CD4-positive, CD25-positive, alpha-beta regulatory T cell (primary cell): Measurements from ENCODE around the gene CCSER2. TPM values are rescaled to one million over a fixed set of nuclear protein-coding genes. Genes with fewer than 3 reads are reported as not detected.
"Not testable (repeated sequence)": the region's sequence is repeated elsewhere in the genome, so short reads cannot be mapped to it uniquely, and the experiment has no call there.

ENCODE experiments used
- ATAC-seq, 2 donors: fragments of 150-1000 bp; cut with Tn5 transposase; one replicate each; pipeline ENCODE4 v1.10.0; 2021; ENCODE audit warnings: low read depth in 2 of 2, moderate number of reproducible peaks in 2 of 2, moderate library complexity in 1 of 2
- DNase-seq, 3 donors: peaks; one replicate each; pipeline versions ENCODE4 v3.0.0 to v3.0.0-alpha.2; 2012 to 2022; ENCODE audit warnings: mixed read lengths in 1 of 3
- H3K27ac ChIP-seq: one replicate; pipeline ENCODE4 v1.7.0; 2013; ENCODE audit warnings: mild to moderate bottlenecking, low read length; ENCODE audit not compliant: insufficient read depth, poor library complexity, severe bottlenecking
- H3K27me3 ChIP-seq: one replicate; pipeline ENCODE4 v1.7.0; 2013; ENCODE audit warnings: low read length; ENCODE audit not compliant: control insufficient read depth, insufficient read depth
- H3K36me3 ChIP-seq: one replicate; pipeline ENCODE4 v1.7.0; 2013; ENCODE audit warnings: mild to moderate bottlenecking, low read length, moderate library complexity; ENCODE audit not compliant: control insufficient read depth, insufficient read depth
- H3K4me1 ChIP-seq: 2 replicates; pipeline ENCODE4 v1.7.0; 2013; ENCODE audit warnings: mild to moderate bottlenecking, low read length; ENCODE audit not compliant: insufficient read depth, control insufficient read depth, poor library complexity, severe bottlenecking
- H3K4me3 ChIP-seq: one replicate; pipeline ENCODE4 v1.7.0; 2013; ENCODE audit warnings: low read depth, mild to moderate bottlenecking, low read length, moderate library complexity
- H3K9me3 ChIP-seq, 2 experiments: 1 replicate in 1 of 2; 2 replicates in 1 of 2; pipeline ENCODE4 v1.7.0; 2013; ENCODE audit warnings: low read length in 2 of 2, mild to moderate bottlenecking in 1 of 2, moderate library complexity in 1 of 2; ENCODE audit not compliant: control insufficient read depth in 2 of 2
- H3K27ac Mint-ChIP-seq, 3 donors: one replicate each; pipeline ENCODE4 v1.8.0; 2020 to 2022; ENCODE audit warnings: mild to moderate bottlenecking in 3 of 3, mixed read lengths in 3 of 3, moderate library complexity in 2 of 3
- H3K27me3 Mint-ChIP-seq: one replicate; pipeline ENCODE4 v1.8.0; 2022; ENCODE audit warnings: mild to moderate bottlenecking, mixed read lengths
- H3K36me3 Mint-ChIP-seq: one replicate; pipeline ENCODE4 v1.8.0; 2020; ENCODE audit warnings: mixed read lengths
- H3K4me1 Mint-ChIP-seq, 4 donors: one replicate each; pipeline ENCODE4 v1.8.0; 2020 to 2022; ENCODE audit warnings: mixed read lengths in 4 of 4, mild to moderate bottlenecking in 1 of 4
- H3K4me3 Mint-ChIP-seq, 4 donors: one replicate each; pipeline ENCODE4 v1.8.0; 2020 to 2022; ENCODE audit warnings: mild to moderate bottlenecking in 4 of 4, mixed read lengths in 4 of 4, moderate library complexity in 3 of 4
- H3K9me3 Mint-ChIP-seq, 7 donors: one replicate each; pipeline ENCODE4 v1.8.0; 2020 to 2022; ENCODE audit warnings: mixed read lengths in 7 of 7, mild to moderate bottlenecking in 3 of 7, moderate library complexity in 2 of 7
- polyA plus RNA-seq, 4 donors: library from polyadenylated mRNA; unstranded; fragments of 300-500 nt; fragmentation: Illumina TruSeq; gene quantifications; one replicate each; pipeline ENCODE4 v1.2.3, GENCODE V29; 2021
- total RNA-seq: library from RNA; stranded (reverse); gene quantifications from one replicate; pipeline ENCODE4 v1.2.3, GENCODE V29; 2022

The CCSER2 gene
- total and polyA plus RNA-seq, 5 donors from 2014 or later: 45.7 to 110 (median 73.8) TPM

GRCh38 chr10:84340632-84341537, 12.5 kb downstream of the CCSER2 start:
- Histone ChIP-seq H3K27ac (no peak overlapping the region), H3K36me3 (no peaks in the 10 kb centered on the region), H3K4me1 (peaks cover 15% of the 10 kb centered on the region), H3K27me3 (no peaks in the 10 kb centered on the region), H3K9me3 (no peaks in the 10 kb centered on the region), H3K4me3 (peak overlapping the region; percentile 41)
- Mint-ChIP-seq H3K9me3 (no peaks in the 10 kb centered on the region), H3K4me3 (no peak overlapping the region), H3K27ac (peak overlapping the region; percentile 4 to 35 (median 4)), H3K4me1 (peaks cover 42 to 56% (median 51%) of the 10 kb centered on the region in 4 donors), H3K27me3 (no peaks in the 10 kb centered on the region), H3K36me3 (peaks cover 17% of the 10 kb centered on the region)
- ATAC-seq (no peak), DNase-seq (peak in 1 of 3 donors; percentile 28)

- peak in 1 of 3 donors; percentile 23 for DNase-seq
- Histone ChIP-seq H3K27me3 (no peaks in the 10 kb centered on the region), H3K36me3 (no peaks in the 10 kb centered on the region), H3K27ac (no peak overlapping the region), H3K4me3 (no peak overlapping the region), H3K9me3 (no peaks in the 10 kb centered on the region), H3K4me1 (peaks cover 15% of the 10 kb centered on the region)
- Mint-ChIP-seq H3K27me3 (no peaks in the 10 kb centered on the region), H3K9me3 (no peaks in the 10 kb centered on the region), H3K4me3 (no peak overlapping the region), H3K36me3 (peaks cover 17% of the 10 kb centered on the region), H3K27ac (no peak overlapping the region), H3K4me1 (peaks cover 42 to 56% (median 51%) of the 10 kb centered on the region in 4 donors)
- no peak for ATAC-seq
These were observed 13.1 kb downstream of the CCSER2 start for GRCh38 chr10:84341538-84341856.

- H3K4me1 ChIP-seq: peaks cover 15% of the 10 kb centered on the region
- H3K4me1 Mint-ChIP-seq: peaks cover 42 to 56% (median 51%) of the 10 kb centered on the region in 4 donors
- ATAC-seq (no peak), DNase-seq (no peak)
- no peaks in the 10 kb centered on the region for H3K9me3 Mint-ChIP-seq
- no peak overlapping the region for H3K4me3 Mint-ChIP-seq
- no peak overlapping the region for H3K27ac Mint-ChIP-seq
- H3K36me3 Mint-ChIP-seq: peaks cover 20% of the 10 kb centered on the region
- no peak overlapping the region for H3K27ac ChIP-seq
- no peaks in the 10 kb centered on the region for H3K36me3 ChIP-seq
- no peaks in the 10 kb centered on the region for H3K9me3 ChIP-seq
- H3K27me3 Mint-ChIP-seq: no peaks in the 10 kb centered on the region
- no peaks in the 10 kb centered on the region for H3K27me3 ChIP-seq
- peak overlapping the region; percentile 14 for H3K4me3 ChIP-seq
These were observed 13.6 kb downstream of the CCSER2 start for GRCh38 chr10:84341983-84342382.

- Mint-ChIP-seq H3K4me3 (peak overlapping the region in 2 of 4 donors; percentile 8 to 45), H3K27me3 (no peaks in the 10 kb centered on the region), H3K27ac (peak overlapping the region in 2 of 3 donors; percentile 0 to 9), H3K4me1 (peaks cover 42 to 57% (median 51%) of the 10 kb centered on the region in 4 donors), H3K36me3 (peaks cover 20% of the 10 kb centered on the region), H3K9me3 (no peaks in the 10 kb centered on the region)
- Histone ChIP-seq H3K36me3 (no peaks in the 10 kb centered on the region), H3K9me3 (no peaks in the 10 kb centered on the region), H3K27me3 (no peaks in the 10 kb centered on the region), H3K4me1 (peaks cover 15% of the 10 kb centered on the region), H3K27ac (no peak overlapping the region), H3K4me3 (no peak overlapping the region)
- no peak for ATAC-seq
- peak in 1 of 3 donors; percentile 31 for DNase-seq
These were observed 14.2 kb downstream of the CCSER2 start for GRCh38 chr10:84342584-84342983.

GRCh38 chr10:84343831-84344230, 15.4 kb downstream of the CCSER2 start:
- H3K9me3 ChIP-seq: no peaks in the 10 kb centered on the region
- H3K36me3 ChIP-seq: no peaks in the 10 kb centered on the region
- Mint-ChIP-seq H3K4me3 (no peak overlapping the region), H3K27me3 (no peaks in the 10 kb centered on the region), H3K27ac (peak overlapping the region in 1 of 3 donors; percentile 8), H3K4me1 (peaks cover 42 to 58% (median 47%) of the 10 kb centered on the region in 4 donors), H3K36me3 (peaks cover 20% of the 10 kb centered on the region), H3K9me3 (no peaks in the 10 kb centered on the region)
- H3K27ac ChIP-seq: no peak overlapping the region
- DNase-seq (no peak), ATAC-seq (no peak)
- H3K4me3 ChIP-seq: no peak overlapping the region
- H3K27me3 ChIP-seq: no peaks in the 10 kb centered on the region
- peaks cover 15% of the 10 kb centered on the region for H3K4me1 ChIP-seq

GRCh38 chr10:84344526-84344925, 16.1 kb downstream of the CCSER2 start:
- Mint-ChIP-seq H3K27me3 (no peaks in the 10 kb centered on the region), H3K27ac (peak overlapping the region in 1 of 3 donors; percentile 52), H3K9me3 (no peaks in the 10 kb centered on the region), H3K36me3 (peaks cover 22% of the 10 kb centered on the region), H3K4me3 (peak overlapping the region in 1 of 4 donors; percentile 19), H3K4me1 (peaks cover 40 to 62% (median 51%) of the 10 kb centered on the region in 4 donors)
- ATAC-seq (no peak), DNase-seq (no peak)
- no peak overlapping the region for H3K27ac ChIP-seq
- no peaks in the 10 kb centered on the region for H3K36me3 ChIP-seq
- no peaks in the 10 kb centered on the region for H3K27me3 ChIP-seq
- peaks cover 15% of the 10 kb centered on the region for H3K4me1 ChIP-seq
- no peaks in the 10 kb centered on the region for H3K9me3 ChIP-seq
- no peak overlapping the region for H3K4me3 ChIP-seq

GRCh38 chr10:84347575-84348002, 19.2 kb downstream of the CCSER2 start:
- not testable (repeated sequence) for H3K27me3 Mint-ChIP-seq, H3K9me3 Mint-ChIP-seq, H3K27ac Mint-ChIP-seq, H3K9me3 ChIP-seq, H3K27me3 ChIP-seq, DNase-seq, H3K4me3 Mint-ChIP-seq, H3K4me1 ChIP-seq, H3K27ac ChIP-seq, H3K36me3 ChIP-seq, ATAC-seq, H3K4me3 ChIP-seq
- Mint-ChIP-seq H3K4me1 (peaks cover 37 to 56% (median 43%) of the 10 kb centered on the region in 4 donors), H3K36me3 (peaks cover 13% of the 10 kb centered on the region)
